KMS-11 (cell line): ENCODE measurements around the gene INTS7.
A peak's percentile ranks its signal among the peaks of the same experiment; 100 is the strongest.

ENCODE experiments used
- H2AFZ ChIP-seq: fragments of 200-600 bp; sonication (generic); 2 replicates; pipeline ENCODE4 v1.6.1; 2016; ENCODE audit warnings: antibody characterized with exemption, mixed run types, low read depth
- H3K27ac ChIP-seq: fragments of 200-600 bp; sonication (generic); 2 replicates; pipeline ENCODE4 v1.6.1; 2016; ENCODE audit warnings: mild to moderate bottlenecking, mixed run types
- H3K27me3 ChIP-seq: fragments of 200-600 bp; sonication (generic); 2 replicates; pipeline ENCODE4 v1.6.1; 2017; ENCODE audit warnings: mild to moderate bottlenecking, low read depth, mixed run types, moderate library complexity; ENCODE audit not compliant: insufficient read depth
- H3K36me3 ChIP-seq: fragments of 200-600 bp; sonication (generic); 2 replicates; pipeline ENCODE4 v1.6.1; 2017; ENCODE audit warnings: mild to moderate bottlenecking, mixed run types; ENCODE audit not compliant: insufficient read depth
- H3K4me1 ChIP-seq: fragments of 200-600 bp; sonication (generic); 2 replicates; pipeline ENCODE4 v1.6.1; 2016; ENCODE audit warnings: mild to moderate bottlenecking, low read depth, mixed run types; ENCODE audit not compliant: poor library complexity, severe bottlenecking
- H3K4me2 ChIP-seq: fragments of 200-600 bp; sonication (generic); 2 replicates; pipeline ENCODE4 v1.7.0; 2016; ENCODE audit warnings: mild to moderate bottlenecking, mixed run types
- H3K4me3 ChIP-seq: fragments of 200-600 bp; sonication (generic); IDR thresholded peaks from 2 replicates; pipeline ENCODE4 v1.6.1; 2017; ENCODE audit warnings: low read depth, low read length, mixed read lengths; ENCODE audit not compliant: insufficient read depth
- H3K79me2 ChIP-seq: fragments of 200-600 bp; sonication (generic); 2 replicates; pipeline ENCODE4 v1.6.1; 2016; ENCODE audit warnings: low read depth, mixed run types; ENCODE audit not compliant: insufficient read depth
- H3K9ac ChIP-seq: fragments of 200-600 bp; sonication (generic); 2 replicates; pipeline ENCODE4 v1.6.1; 2016; ENCODE audit warnings: mild to moderate bottlenecking, mixed run types
- H4K20me1 ChIP-seq: fragments of 200-600 bp; sonication (generic); 2 replicates; pipeline ENCODE4 v1.6.1; 2016; ENCODE audit warnings: mild to moderate bottlenecking, mixed run types; ENCODE audit not compliant: insufficient read depth
- TF ChIP-seq, protein P1 (sequence below): fragments of 200-600 bp; sonication (generic); conservative IDR thresholded peaks from 2 replicates; pipeline ENCODE4 v1.6.1; 2017; ENCODE audit warnings: low read depth, mild to moderate bottlenecking, antibody characterized with exemption, low read length, moderate library complexity, mixed read lengths

The INTS7 gene

DNA sequence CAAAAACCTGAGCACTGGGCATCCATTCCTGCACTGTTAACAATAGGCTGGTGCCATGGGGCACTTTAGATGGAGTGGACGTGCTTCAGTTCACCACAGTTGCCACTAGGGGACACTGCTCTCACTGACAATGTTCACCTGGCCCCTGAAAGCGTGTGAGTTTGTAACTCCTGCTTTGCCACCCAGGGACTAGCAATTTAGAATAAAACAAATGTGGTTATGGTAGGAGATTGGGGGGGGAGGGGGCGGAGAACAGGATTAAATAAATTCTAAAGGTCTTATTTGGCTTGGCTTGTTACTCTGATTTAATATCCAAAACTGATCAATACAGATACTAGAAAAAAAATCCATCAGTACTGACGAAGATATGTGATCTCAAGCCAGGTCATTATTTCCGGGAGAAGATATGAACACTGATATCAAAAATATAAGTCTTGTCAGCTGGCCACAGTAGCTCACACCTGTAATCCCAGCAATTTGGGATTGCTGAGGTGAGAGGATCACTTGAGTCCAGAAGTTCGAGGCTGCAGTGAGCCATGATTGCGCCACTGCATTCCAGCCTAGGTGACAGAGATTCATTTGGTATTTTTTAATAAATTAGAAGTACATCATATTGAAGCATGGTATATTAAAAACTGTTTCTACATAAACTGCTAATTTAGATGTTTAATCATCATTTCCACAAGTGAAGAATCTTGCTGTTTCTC, 23.2 kb downstream of the INTS7 start:
- Histone ChIP-seq H3K4me2 (no peak overlapping the region), H3K27me3 (no peaks in the 10 kb centered on the region), H3K4me3 (no peak overlapping the region), H3K4me1 (no peaks in the 10 kb centered on the region), H3K36me3 (peaks cover 4% of the 10 kb centered on the region; the same call in 1 of the 2 replicates), H3K9ac (no peak overlapping the region), H4K20me1 (peaks cover 6% of the 10 kb centered on the region; the same call in 1 of the 2 replicates), H2AFZ (no peak overlapping the region), H3K79me2 (no peaks in the 10 kb centered on the region), H3K27ac (no peak overlapping the region)
- TF ChIP-seq, protein P1, sequence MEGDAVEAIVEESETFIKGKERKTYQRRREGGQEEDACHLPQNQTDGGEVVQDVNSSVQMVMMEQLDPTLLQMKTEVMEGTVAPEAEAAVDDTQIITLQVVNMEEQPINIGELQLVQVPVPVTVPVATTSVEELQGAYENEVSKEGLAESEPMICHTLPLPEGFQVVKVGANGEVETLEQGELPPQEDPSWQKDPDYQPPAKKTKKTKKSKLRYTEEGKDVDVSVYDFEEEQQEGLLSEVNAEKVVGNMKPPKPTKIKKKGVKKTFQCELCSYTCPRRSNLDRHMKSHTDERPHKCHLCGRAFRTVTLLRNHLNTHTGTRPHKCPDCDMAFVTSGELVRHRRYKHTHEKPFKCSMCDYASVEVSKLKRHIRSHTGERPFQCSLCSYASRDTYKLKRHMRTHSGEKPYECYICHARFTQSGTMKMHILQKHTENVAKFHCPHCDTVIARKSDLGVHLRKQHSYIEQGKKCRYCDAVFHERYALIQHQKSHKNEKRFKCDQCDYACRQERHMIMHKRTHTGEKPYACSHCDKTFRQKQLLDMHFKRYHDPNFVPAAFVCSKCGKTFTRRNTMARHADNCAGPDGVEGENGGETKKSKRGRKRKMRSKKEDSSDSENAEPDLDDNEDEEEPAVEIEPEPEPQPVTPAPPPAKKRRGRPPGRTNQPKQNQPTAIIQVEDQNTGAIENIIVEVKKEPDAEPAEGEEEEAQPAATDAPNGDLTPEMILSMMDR = peak; percentile 99

DNA sequence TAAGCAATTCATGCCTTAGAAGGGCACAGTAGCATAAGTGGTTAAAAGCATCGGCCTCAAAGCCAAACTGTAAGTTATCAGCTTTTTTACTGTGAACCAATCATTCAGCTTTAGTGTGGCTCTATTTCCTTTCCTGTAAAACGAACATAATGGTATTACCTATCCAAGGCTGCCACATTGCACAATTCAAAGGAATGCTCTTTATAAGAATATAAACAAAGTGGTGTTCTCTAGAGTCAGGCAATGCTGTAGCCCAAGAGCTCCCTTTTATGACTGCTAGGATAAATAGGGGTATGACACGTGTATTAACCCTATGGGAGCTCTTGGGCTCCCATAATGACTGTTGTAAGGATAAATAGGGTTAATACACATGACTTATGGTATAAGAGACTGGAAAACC, 25.4 kb downstream of the INTS7 start:
- H3K79me2 ChIP-seq = no peaks in the 10 kb centered on the region
- no peak overlapping the region for H2AFZ ChIP-seq
- no peaks in the 10 kb centered on the region for H3K27me3 ChIP-seq
- H3K4me3 ChIP-seq = no peak overlapping the region
- no peaks in the 10 kb centered on the region for H3K4me1 ChIP-seq
- H3K27ac ChIP-seq = no peak overlapping the region
- H3K36me3 ChIP-seq = peaks cover 3% of the 10 kb centered on the region; the same call in 1 of the 2 replicates
- H3K9ac ChIP-seq = no peak overlapping the region
- H3K4me2 ChIP-seq = no peak overlapping the region
- H4K20me1 ChIP-seq = no peaks in the 10 kb centered on the region
- TF ChIP-seq, protein P1 = no peak

DNA sequence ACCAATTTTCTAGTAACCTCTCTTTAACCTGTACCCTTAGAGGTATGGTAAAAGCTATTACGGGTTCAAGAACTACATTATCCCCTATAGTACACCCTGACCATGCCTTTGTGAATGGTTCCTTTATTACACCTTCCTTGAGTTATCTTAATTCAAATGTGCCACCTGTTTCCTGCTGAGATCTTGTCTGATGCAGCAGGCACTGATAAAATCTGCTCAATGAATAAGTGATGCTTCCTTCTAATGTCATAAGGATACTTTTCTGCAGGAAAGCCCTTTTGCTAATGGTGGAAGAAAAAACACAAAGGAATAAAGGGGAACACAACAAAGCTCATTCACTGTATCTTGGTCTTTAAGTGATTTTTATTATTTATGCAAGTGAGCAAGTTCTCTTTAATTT, 25.8 kb downstream of the INTS7 start:
- H3K27me3 ChIP-seq = no peaks in the 10 kb centered on the region
- H3K9ac ChIP-seq = no peak overlapping the region
- peaks cover under 1% of the 10 kb centered on the region for H3K4me1 ChIP-seq
- peaks cover 3% of the 10 kb centered on the region; the same call in 1 of the 2 replicates for H3K36me3 ChIP-seq
- H2AFZ ChIP-seq = no peak overlapping the region
- no peak overlapping the region for H3K4me3 ChIP-seq
- H3K4me2 ChIP-seq = no peak overlapping the region
- H3K79me2 ChIP-seq = no peaks in the 10 kb centered on the region
- no peak overlapping the region for H3K27ac ChIP-seq
- TF ChIP-seq, protein P1 = no peak
- no peaks in the 10 kb centered on the region for H4K20me1 ChIP-seq

- H4K20me1 ChIP-seq = no peaks in the 10 kb centered on the region
- H3K27me3 ChIP-seq = no peaks in the 10 kb centered on the region
- no peak overlapping the region for H2AFZ ChIP-seq
- H3K4me2 ChIP-seq = no peak overlapping the region
- H3K27ac ChIP-seq = no peak overlapping the region
- no peaks in the 10 kb centered on the region for H3K79me2 ChIP-seq
- H3K4me1 ChIP-seq = peaks cover 7% of the 10 kb centered on the region
- H3K4me3 ChIP-seq = no peak overlapping the region
- no peak overlapping the region for H3K9ac ChIP-seq
- H3K36me3 ChIP-seq = peaks cover 3% of the 10 kb centered on the region; the same call in 1 of the 2 replicates
- TF ChIP-seq, protein P1 = no peak
Measured at GRCh38 chr1:212007886-212008285, 27.5 kb downstream of the INTS7 start.
